Measurements from ENCODE around the gene TAMM41. TPM values are rescaled to one million over a fixed set of nuclear protein-coding genes. Genes with fewer than 3 reads are reported as not detected.
"Not testable (repeated sequence)": the region's sequence is repeated elsewhere in the genome, so short reads cannot be mapped to it uniquely, and the experiment has no call there.

Gene TAMM41
- polyA plus RNA-seq, 3 donors: 16.7 to 19.1 (median 17.3) TPM

DNA sequence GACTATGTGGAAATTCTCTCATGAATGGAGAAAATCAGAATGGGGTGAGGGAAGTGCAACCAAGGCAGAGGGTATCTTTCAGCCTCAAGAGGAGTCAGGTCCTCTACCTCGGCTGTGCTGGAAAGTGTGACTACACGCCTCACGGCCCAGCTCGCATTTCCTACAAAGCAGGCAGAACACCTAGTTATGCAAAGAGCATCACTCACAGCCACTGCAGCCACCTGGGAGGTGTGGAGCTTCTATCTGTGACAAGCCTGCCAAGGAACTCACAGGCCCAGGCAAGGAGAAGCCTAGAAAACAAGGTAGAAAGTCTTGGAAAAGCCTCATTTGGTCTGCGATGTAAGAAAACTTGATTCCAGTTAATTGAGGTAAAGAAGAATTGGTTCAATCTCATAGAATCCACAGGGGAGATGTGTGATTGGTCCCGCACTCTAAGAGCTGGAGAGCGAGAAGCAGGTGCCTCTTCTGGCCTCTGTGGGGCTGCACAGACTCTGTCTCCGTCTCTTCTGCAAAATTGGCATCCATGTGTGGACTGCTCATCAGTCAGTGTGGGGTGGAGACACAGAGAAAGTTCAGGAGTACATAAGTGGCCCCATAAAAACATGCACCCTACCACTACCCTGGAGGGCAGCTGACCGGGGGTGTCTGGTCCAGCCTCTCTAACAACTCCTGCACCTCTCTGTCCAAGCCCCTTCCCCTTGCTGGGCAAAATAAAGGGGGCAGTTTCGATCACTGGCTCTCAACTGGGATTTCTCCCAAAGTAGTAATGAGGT lies 76.8 kb downstream of the TAMM41 start:
- no peak for DNase-seq (ENCODE audit: low read depth in 3 of 3, low spot score in 2 of 3)

GRCh38 chr3:11768604-11769003 lies 78.1 kb downstream of the TAMM41 start:
- no peak for DNase-seq (ENCODE audit: low read depth in 3 of 3, low spot score in 2 of 3)

DNA sequence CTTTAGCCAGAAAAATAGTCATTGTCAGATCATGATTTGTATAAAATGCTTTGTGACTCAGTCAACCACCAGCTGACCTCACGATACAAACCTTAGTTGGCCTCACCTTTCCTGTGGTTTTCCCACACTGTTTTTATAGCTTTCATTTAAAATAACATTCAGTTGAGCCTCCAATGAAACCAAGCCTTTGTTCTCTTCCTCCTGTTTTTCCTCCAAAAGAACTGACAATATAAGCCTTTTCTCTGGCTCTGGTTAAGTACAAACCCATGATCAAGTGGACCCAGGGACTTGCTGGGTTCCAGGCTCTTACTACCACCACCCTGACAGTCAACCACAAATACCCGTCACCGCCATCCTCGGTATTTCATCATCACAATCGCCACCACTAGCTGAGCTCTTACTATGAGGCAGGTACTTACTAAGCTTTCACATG lies 81.7 kb downstream of the TAMM41 start:
- no peak for DNase-seq (ENCODE audit: low read depth in 3 of 3, low spot score in 2 of 3)

DNA sequence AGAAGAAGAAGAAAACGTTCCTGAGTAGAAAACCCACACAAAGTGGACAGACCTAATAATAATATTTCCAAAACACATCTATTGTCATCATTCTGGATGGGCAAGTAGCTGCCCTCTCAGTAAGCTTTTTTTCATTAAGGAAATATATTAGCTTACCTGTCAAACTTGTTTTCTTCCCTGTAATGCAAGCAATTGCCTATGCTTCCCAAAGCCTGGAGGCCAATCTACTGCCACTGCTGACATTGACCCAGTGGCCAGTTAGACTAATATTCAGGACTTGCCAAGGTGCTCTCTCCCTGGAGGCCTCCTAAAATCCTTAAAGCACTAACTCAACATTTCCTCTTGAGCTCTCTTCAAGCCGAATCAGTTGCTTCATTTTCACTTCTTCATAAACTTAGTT lies 86.7 kb downstream of the TAMM41 start:
- DNase-seq (ENCODE audit: low read depth in 3 of 3, low spot score in 2 of 3): no peak

GRCh38 chr3:11757929-11758328 lies 88.8 kb downstream of the TAMM41 start:
- DNase-seq (ENCODE audit: low read depth in 3 of 3, low spot score in 2 of 3): no peak

DNA sequence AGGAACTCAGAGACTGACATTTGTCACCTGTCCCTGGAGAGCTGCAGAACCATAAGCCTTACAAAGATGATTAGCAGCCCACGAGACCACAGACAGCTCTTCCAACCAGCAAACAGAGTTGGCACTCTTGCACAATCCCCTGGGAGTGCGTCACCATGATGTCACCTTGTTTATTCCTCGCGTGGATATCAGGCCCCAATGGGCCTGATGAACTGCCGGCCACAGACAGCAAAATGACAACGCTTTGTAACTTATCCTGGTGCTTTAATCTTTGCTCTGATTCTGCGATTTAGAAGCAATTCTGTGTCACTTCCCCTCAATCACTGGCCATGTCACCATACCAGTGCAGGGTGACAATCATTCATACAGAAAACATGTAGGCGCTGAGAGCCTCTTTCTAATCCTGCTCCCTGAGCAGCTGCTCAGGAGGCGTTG lies 89.2 kb downstream of the TAMM41 start:
- no peak for DNase-seq (ENCODE audit: low read depth in 3 of 3, low spot score in 2 of 3)

DNA sequence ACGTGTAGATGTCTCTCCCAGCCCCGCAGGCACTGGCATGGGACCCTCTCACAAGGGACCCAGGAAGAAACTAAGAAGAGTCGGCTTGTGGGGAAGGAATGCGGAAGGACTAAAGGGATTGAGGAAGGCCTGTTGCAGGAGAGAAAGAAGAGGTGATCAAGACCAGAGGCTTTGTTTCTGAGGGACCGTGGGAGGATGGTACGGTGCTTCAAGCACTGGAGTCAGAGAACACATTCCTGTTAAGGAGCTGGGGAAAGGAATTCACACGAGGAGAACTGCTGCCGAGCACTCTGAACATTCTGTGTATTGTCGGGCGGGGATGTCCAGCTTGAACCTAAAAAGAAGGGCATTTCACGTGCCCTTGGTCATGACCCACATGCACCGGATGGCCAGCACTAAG lies 91.4 kb downstream of the TAMM41 start:
- DNase-seq (ENCODE audit: low read depth in 3 of 3, low spot score in 2 of 3): no peak

DNA sequence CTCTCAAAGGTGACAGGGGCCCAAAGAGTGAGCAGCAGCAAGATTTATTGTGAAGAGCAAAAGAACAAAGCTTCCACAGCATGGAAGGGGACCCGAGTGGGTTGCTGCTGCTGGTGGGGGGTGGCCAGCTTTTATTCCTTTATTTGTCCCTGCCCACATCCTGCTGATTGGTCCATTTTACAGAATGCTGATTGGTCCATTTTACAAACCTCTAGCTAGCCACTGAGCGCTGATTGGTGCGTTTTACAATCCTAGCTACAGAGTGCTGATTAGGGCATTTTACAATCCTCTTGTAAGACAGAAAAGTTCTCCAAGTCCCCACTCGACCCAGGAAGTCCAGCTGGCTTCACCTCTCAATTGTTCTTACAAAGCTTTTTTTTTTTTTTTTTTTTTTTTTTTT lies 94.4 kb downstream of the TAMM41 start:
- DNase-seq (ENCODE audit: low read depth in 3 of 3, low spot score in 2 of 3): not testable (repeated sequence)

DNA sequence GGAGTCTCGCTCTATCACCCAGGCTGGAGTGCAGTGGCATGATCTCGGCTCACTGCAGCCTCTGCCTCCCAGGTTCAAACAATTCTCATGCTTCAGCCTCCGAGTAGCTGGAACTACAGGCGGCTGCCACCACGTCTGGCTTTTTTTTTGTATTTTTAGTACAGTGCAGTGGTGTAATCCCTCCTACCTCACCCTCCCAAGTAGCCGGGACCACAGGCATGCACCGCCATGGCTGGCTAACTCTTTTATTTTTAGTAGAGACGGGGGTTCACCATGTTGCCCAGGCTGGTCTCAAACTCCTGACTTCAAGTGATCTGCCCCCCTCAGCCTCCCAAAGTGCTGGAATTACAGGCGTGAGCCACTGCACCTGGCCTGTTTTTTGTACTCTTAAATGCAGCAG lies 98.4 kb downstream of the TAMM41 start:
- not testable (repeated sequence) for DNase-seq (ENCODE audit: low read depth in 3 of 3, low spot score in 2 of 3)

Other genes with a start within 250 kb of the TAMM41 start
- 100 to 1,000 TPM; 106 to 114 (median 110) TPM for gene VGLL4, start 203.0 kb downstream of the TAMM41 start, polyA plus RNA-seq (ENCODE audit: insufficient read length in 3 of 3)
- 1 to 10 TPM in 2 of 3 donors, under 1 TPM in 1; 0.50 to 1.4 (median 1.4) TPM for gene SYN2, start 157.5 kb upstream of the TAMM41 start, polyA plus RNA-seq (ENCODE audit: insufficient read length in 3 of 3)

Measured in right renal cortex interstitium (tissue), 3 donors.